ENCODE results near the gene BMI1. TPM values are rescaled to one million over a fixed set of nuclear protein-coding genes. Genes with fewer than 3 reads are reported as not detected.

The BMI1 gene
- total RNA-seq, 4 donors from 2014 or later, result 16.7 to 37.6 (median 28.3) TPM

DNA sequence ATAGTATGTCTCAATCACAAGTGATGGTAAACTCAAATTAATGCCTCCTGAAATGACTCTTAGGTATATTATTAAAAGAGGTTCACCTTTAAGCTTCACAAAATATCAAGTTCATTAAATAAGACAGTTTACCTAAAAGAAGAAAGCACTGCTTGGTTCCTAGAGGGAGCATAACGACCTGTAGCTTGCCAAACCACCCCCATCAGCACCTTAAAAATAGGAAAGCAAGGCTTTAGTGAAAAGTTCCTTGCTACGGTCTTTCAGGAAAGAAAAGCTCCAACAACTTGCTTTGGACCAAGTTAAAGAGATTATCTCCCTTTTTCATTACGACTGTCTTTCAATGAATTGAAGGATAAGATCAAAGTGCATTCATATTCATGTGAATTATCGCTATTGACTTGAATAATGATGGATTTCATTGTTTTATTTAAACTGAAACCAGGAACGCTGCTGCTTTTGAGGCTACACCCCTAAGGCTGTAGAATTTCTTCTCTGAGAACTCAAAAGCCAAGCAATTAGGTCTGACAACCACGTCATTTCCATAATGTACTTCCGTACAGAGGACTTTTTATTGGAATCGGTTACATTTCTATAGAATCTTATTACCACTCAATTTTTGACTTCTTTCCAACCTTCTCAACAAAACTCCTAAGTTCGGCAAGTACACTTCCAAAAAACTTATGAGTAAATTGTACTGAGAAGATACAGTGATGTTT is 17.4 kb downstream of the BMI1 start:
- TF ChIP-seq CTCF (IDR thresholded peaks at IDR 0.05) (no peak), POLR2A (IDR thresholded peaks at IDR 0.05) (no peak)
- H3K4me3 ChIP-seq (ENCODE audit: low read depth, poor library complexity, severe bottlenecking), result no peak overlapping the region
- intact Hi-C loops (cut with DNase I; ENCODE audit: low total_unique reads), result no loop called here
- WGBS, 2 donors, result 28% methylated on average over 9 of the region's 9 CpGs
- no peak for DNase-seq (ENCODE audit: low spot score in 2 of 2)

DNA sequence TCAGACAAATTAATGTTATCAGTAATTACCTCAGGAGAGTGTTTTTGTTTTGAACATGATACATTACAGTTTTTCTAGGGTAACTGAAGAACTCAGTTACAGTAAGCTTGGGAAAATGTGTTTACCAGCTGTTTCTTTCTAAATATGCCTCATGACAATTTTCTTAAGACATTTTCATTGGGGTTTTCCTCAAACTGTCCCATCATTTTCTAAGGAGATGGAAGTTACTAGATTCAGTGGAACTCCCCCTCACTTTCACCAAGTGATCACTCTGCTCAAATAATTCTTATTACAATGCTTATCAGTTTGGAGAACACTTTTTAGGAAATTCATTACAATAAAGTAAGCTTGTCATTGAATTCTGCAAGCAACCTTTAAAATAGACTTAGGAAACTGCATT is 18.0 kb downstream of the BMI1 start:
- no peak for DNase-seq (ENCODE audit: low spot score in 2 of 2)
- TF ChIP-seq CTCF (IDR thresholded peaks at IDR 0.05) (no peak), POLR2A (IDR thresholded peaks at IDR 0.05) (no peak)
- intact Hi-C loops (cut with DNase I; ENCODE audit: low total_unique reads), result no loop called here

GRCh38 chr10:22339761-22340328 is 18.9 kb downstream of the BMI1 start:
- 2% methylated on average over 13 of the region's 13 CpGs for WGBS, 2 donors
- no peak for DNase-seq (ENCODE audit: low spot score in 2 of 2)
- intact Hi-C loops (cut with DNase I; ENCODE audit: low total_unique reads), result no loop called here
- TF ChIP-seq POLR2A (IDR thresholded peaks at IDR 0.05) (no peak), CTCF (IDR thresholded peaks at IDR 0.05) (no peak)
- H3K4me3 ChIP-seq (ENCODE audit: low read depth, poor library complexity, severe bottlenecking), result no peak overlapping the region

More for the DNA sequence above, 18.0 kb downstream of the BMI1 start:
- H3K4me3 ChIP-seq (ENCODE audit: low read depth, poor library complexity, severe bottlenecking), result no peak overlapping the region

DNA sequence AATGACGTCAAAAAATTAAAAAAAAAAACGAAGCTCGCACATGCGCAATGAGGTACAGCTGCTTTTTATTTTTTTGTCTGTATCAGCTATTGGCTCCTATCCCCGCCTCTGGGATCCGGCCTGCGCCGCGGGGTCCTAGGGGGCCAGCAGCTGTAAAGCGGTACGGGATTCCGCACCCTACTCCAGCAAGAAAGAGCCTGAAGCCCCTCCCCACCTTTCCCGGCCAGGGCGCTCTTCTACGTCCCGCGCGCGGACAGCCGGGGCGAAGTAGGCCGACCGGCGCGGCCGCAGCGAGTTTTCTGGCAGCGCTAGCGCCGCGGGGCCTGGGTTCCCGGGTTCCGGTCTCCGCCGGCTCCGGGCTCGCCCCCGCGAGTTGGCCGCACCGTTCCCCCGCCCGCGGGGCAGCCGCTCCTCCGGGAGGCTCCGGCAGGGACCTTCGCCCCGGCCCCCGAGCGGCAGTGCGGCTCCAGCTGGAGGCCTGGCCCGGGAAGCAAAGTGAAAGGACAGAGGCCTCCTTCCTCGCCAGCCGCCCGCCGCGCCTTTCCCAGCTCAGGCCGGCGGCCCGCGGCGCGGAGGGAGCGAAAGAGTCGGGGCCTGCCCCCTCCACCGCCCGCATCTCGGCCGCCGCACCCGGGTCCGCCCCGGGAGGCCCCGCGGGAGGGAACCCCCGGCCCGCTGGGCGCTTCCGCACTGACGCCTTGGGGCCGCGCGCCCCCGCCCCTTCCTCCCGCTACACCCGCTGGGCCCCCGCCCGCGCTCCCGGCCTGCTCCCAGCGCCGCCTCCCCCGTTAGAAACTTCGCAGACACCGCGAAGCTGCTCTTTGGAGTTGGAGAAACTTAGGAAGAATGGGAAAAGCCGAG is 19.7 kb downstream of the BMI1 start:
- TF ChIP-seq CTCF (IDR thresholded peaks at IDR 0.05) (no peak), POLR2A (IDR thresholded peaks at IDR 0.05) (no peak)
- WGBS, 2 donors, result 0 to 1% methylated on average over 31 to 48 of the region's 98 CpGs
- peak overlapping the region; percentile 81 for H3K4me3 ChIP-seq (ENCODE audit: low read depth, poor library complexity, severe bottlenecking)
- intact Hi-C loops (cut with DNase I; ENCODE audit: low total_unique reads), result no loop called here
- DNase-seq (ENCODE audit: low spot score in 2 of 2), result peak; percentile 43 to 89

GRCh38 chr10:22341190-22341925 is 20.5 kb downstream of the BMI1 start:
- WGBS, 2 donors, result 2 to 3% methylated on average over 35 to 37 of the region's 40 CpGs
- intact Hi-C loops (cut with DNase I; ENCODE audit: low total_unique reads), result no loop called here
- TF ChIP-seq POLR2A (IDR thresholded peaks at IDR 0.05) (no peak), CTCF (IDR thresholded peaks at IDR 0.05) (no peak)
- peak overlapping the region; percentile 81 for H3K4me3 ChIP-seq (ENCODE audit: low read depth, poor library complexity, severe bottlenecking)
- peak in 1 of 2 donors; percentile 19 for DNase-seq (ENCODE audit: low spot score in 2 of 2)
